HCT116 (cell line): ENCODE results near the gene EIF3M. TPM values are rescaled to one million over a fixed set of nuclear protein-coding genes. Genes with fewer than 3 reads are reported as not detected.

Experiments used
- ATAC-seq: fragments of 200-7000 bp; cut with Tn5 transposase; 2 replicates; pipeline ENCODE4 v1.9.1; 2020; ENCODE audit warnings: mild to moderate bottlenecking, moderate library complexity
- BruUV-seq: library from RNA; stranded (reverse); fragments of 400-500 nt; replicated peaks from 2 replicates; lab custom pipeline; 2021; lab: Mats Ljungman, UMichigan
- CTCF ChIA-PET: fragments of 300-600 bp; sonication (Branson Sonifier 250); formaldehyde crosslinking; loops from one replicate; lab custom pipeline; 2021; ENCODE audit warnings: antibody characterized with exemption; lab: Charles Lee
- POLR2A ChIA-PET: fragments of 300-600, 350-600 bp; sonication (Branson Sonifier 250); formaldehyde crosslinking; loops from one replicate; lab custom pipeline; 2021; ENCODE audit warnings: antibody characterized with exemption; lab: Charles Lee
- RAD21 ChIA-PET, 2 experiments: fragments of 300-600 bp; sonication (Branson Sonifier 250); formaldehyde crosslinking; loops; one replicate each; lab custom pipeline; 2023; ENCODE audit warnings: low total read pairs in 2 of 2; ENCODE audit not compliant: uncharacterized antibody in 2 of 2, unreplicated experiment in 2 of 2, low non-redundant PET in 1 of 2; lab: Charles Lee
- DNase-seq: peaks from one replicate; pipeline ENCODE4 v3.0.0-alpha.2; 2010; ENCODE audit warnings: low read depth, low spot score
- H2AFZ ChIP-seq: fragments of 200-600 bp; shearing (Covaris generic), sonication (generic); 2 replicates; pipeline ENCODE4 v1.6.1; 2017; ENCODE audit warnings: low read depth, mixed run types, mixed read lengths, antibody characterized with exemption, low read length; ENCODE audit not compliant: poor library complexity, severe bottlenecking
- H3K27ac ChIP-seq: 2 replicates; pipeline ENCODE4 v1.5.1; 2012; ENCODE audit warnings: low read depth, low read length
- H3K27me3 ChIP-seq: fragments of 200-600 bp; sonication (generic); 2 replicates; pipeline ENCODE4 v1.6.1; 2016; ENCODE audit warnings: mixed run types, low read length, mixed read lengths; ENCODE audit not compliant: insufficient read depth
- H3K36me3 ChIP-seq, 2 experiments: fragments of 200-500 bp in 1 of 2; fragments of 200-600 bp in 1 of 2; sonication (Bioruptor generic) in 1 of 2; sonication (generic) in 1 of 2; 2 replicates each; pipeline versions ENCODE4 v1.5.1 to v1.6.1; 2014 to 2016; ENCODE audit warnings: low read length in 2 of 2, inconsistent platforms in 1 of 2, mixed read lengths in 1 of 2, mixed run types in 1 of 2; ENCODE audit not compliant: insufficient read depth in 2 of 2, control insufficient read depth in 1 of 2
- H3K4me1 ChIP-seq, 2 experiments: fragments of 200-600 bp in 1 of 2; sonication (generic) in 1 of 2; 2 replicates each; pipeline versions ENCODE4 v1.5.1 to v1.6.1; 2012 to 2017; ENCODE audit warnings: low read length in 2 of 2, inconsistent platforms in 1 of 2, mild to moderate bottlenecking in 1 of 2, mixed read lengths in 1 of 2, mixed run types in 1 of 2, moderate library complexity in 1 of 2; ENCODE audit not compliant: insufficient read depth in 2 of 2, control insufficient read depth in 1 of 2
- H3K4me2 ChIP-seq: fragments of 200-600 bp; sonication (generic); 2 replicates; pipeline ENCODE4 v1.6.1; 2017; ENCODE audit warnings: mixed run types, low read length, mixed read lengths
- H3K4me3 ChIP-seq, 2 experiments: fragments of 200-600 bp in 1 of 2; sonication (generic) in 1 of 2; replicated peaks in 1 of 2; 2 replicates each; pipeline ENCODE4 v1.5.1; 2011 to 2016; ENCODE audit warnings: low read length in 2 of 2, control low read depth in 1 of 2, low read depth in 1 of 2, mild to moderate bottlenecking in 1 of 2, mixed read lengths in 1 of 2, mixed run types in 1 of 2
- H3K79me2 ChIP-seq: fragments of 200-600 bp; sonication (generic); 2 replicates; pipeline ENCODE4 v1.6.1; 2017; ENCODE audit warnings: mild to moderate bottlenecking, mixed run types, low read length, moderate library complexity, mixed read lengths; ENCODE audit not compliant: insufficient read depth
- H3K9ac ChIP-seq: fragments of 200-600 bp; sonication (generic); 2 replicates; pipeline ENCODE4 v1.6.1; 2016; ENCODE audit warnings: low read length, mixed read lengths
- H3K9me2 ChIP-seq: fragments of 200-600 bp; sonication (generic), shearing (Covaris generic); 2 replicates; pipeline ENCODE4 v1.6.1; 2017; ENCODE audit warnings: mixed run types, mild to moderate bottlenecking, moderate library complexity; ENCODE audit not compliant: insufficient read depth
- H3K9me3 ChIP-seq, 2 experiments: fragments of 200-500 bp in 1 of 2; fragments of 200-600 bp in 1 of 2; sonication (Bioruptor generic) in 1 of 2; sonication (generic) in 1 of 2; 2 replicates each; pipeline ENCODE4 v1.6.1; 2014 to 2017; ENCODE audit warnings: low read length in 2 of 2, mixed read lengths in 2 of 2, inconsistent platforms in 1 of 2, low read depth in 1 of 2, mild to moderate bottlenecking in 1 of 2, mixed run types in 1 of 2, moderate library complexity in 1 of 2; ENCODE audit not compliant: control insufficient read depth in 1 of 2, insufficient read depth in 1 of 2
- H4K20me1 ChIP-seq: fragments of 200-600 bp; sonication (generic), shearing (Covaris generic); 2 replicates; pipeline ENCODE4 v1.6.1; 2017; ENCODE audit warnings: mixed run types, mild to moderate bottlenecking, moderate library complexity; ENCODE audit not compliant: insufficient read depth
- CBX3 ChIP-seq: IDR thresholded peaks from 2 replicates; pipeline ENCODE4 v1.6.1; 2012; ENCODE audit warnings: low read depth
- EZH2phosphoT487 ChIP-seq: fragments of 200-600 bp; IDR thresholded peaks from 2 replicates; pipeline ENCODE4 v1.6.1; 2018; ENCODE audit warnings: antibody characterized with exemption, borderline replicate concordance
- POLR2AphosphoS5 ChIP-seq: IDR thresholded peaks from 2 replicates; pipeline ENCODE4 v1.6.1; 2011; ENCODE audit warnings: mild to moderate bottlenecking, low read depth, low read length, moderate library complexity
- SIN3A ChIP-seq: IDR thresholded peaks from 2 replicates; pipeline ENCODE4 v1.6.1; 2012; ENCODE audit warnings: low read depth
- TCF7L2 ChIP-seq: IDR thresholded peaks from 2 replicates; pipeline ENCODE4 v1.7.0; 2011; ENCODE audit warnings: borderline replicate concordance, inconsistent platforms; ENCODE audit not compliant: insufficient read depth, insufficient read length; ENCODE audit errors: extremely low read depth
- ZNF274 ChIP-seq: fragments of 200-500 bp; sonication (Bioruptor generic); IDR thresholded peaks from 2 replicates; pipeline ENCODE4 v1.6.1; 2014; ENCODE audit warnings: mild to moderate bottlenecking, low read depth, low read length, inconsistent platforms
- intact Hi-C: fragments of 100-400 bp; cut with micrococcal nuclease; formaldehyde crosslinking; loops from 2 replicates; pipeline ENCODE4 v1.10.0; 2022
- total RNA-seq: library from RNA; stranded (reverse); gene quantifications from one replicate; pipeline ENCODE4 v1.2.1, GENCODE V29; 2021; ENCODE audit not compliant: unreplicated experiment
- TF ChIP-seq, protein P1 (sequence below): IDR thresholded peaks from 2 replicates; pipeline ENCODE4 v1.6.1; 2011; ENCODE audit warnings: mild to moderate bottlenecking, low read length, moderate library complexity; ENCODE audit not compliant: insufficient replicate concordance; ENCODE audit errors: extremely low read depth
- TF ChIP-seq, protein P2 (sequence below): IDR thresholded peaks from 2 replicates; pipeline ENCODE4 v1.6.1; 2012; ENCODE audit warnings: low read depth

The EIF3M gene
- total RNA-seq, 1 experiment from 2014 or later = 346 TPM

DNA sequence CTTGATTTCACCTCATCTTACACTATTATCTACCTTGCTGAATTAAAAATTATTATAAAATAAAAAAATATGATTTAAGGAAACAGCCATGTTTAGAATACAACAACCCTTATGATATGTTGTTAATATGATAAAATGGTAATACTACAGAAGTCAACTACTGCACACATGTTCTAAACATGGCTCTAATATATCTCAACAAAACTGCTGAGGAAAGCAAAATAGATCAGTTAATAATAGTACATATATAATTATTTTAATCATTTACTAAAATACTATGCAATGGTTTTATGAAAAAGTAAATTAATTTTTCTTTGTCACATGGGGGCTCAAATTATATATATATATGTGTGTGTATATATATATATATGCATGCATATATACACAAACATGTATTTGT, 57.7 kb downstream of the EIF3M start:
- no peak overlapping the region for H2AFZ ChIP-seq
- no peaks in the 10 kb centered on the region for H3K79me2 ChIP-seq
- BruUV-seq = no TSS peak
- H3K36me3 ChIP-seq = no peaks in the 10 kb centered on the region
- POLR2A ChIA-PET = no interaction called here
- H3K27me3 ChIP-seq = no peaks in the 10 kb centered on the region
- H4K20me1 ChIP-seq = no peaks in the 10 kb centered on the region; the same call in 1 of the 2 replicates
- H3K9me2 ChIP-seq = no peaks in the 10 kb centered on the region
- intact Hi-C loops = no loop called here
- no peak overlapping the region for H3K27ac ChIP-seq
- CTCF ChIA-PET = no interaction called here
- H3K9ac ChIP-seq = no peak overlapping the region
- ATAC-seq = no peak
- H3K4me3 ChIP-seq = no peak overlapping the region
- no peak for TF ChIP-seq ZNF274
- TF ChIP-seq, all 23 proteins: peak for 0
- RAD21 ChIA-PET = no interaction called here
- no peak for DNase-seq
- H3K9me3 ChIP-seq = no peaks in the 10 kb centered on the region
- no peaks in the 10 kb centered on the region for H3K4me1 ChIP-seq
- no peak overlapping the region for H3K4me2 ChIP-seq

DNA sequence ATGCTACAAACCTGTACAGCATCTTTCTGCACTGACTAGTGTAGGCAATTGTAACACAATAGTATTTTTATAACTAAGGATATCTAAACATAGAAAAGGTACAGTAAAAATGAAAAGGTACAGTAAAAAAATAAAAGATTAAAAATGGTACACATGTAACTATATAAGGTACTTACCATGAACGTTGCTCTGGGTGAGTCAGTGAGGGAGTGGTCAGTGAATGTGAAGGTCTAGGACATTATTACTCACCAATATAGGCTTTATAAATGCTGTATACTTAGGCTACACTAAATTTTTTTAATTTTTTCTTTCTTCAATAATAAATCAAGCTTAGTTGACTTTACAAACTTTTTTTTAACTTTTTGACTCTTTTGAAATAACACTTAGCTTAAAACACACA, 59.9 kb downstream of the EIF3M start:
- intact Hi-C loops = no loop called here
- peak overlapping the region; percentile 36 for H2AFZ ChIP-seq
- ChIA-PET POLR2A (no interaction called here), RAD21 (no interaction called here), CTCF (no interaction called here)
- no peaks in the 10 kb centered on the region for H3K27me3 ChIP-seq
- ATAC-seq = no peak
- H3K4me2 ChIP-seq = 0 out of 2 replicates have a peak overlapping the region, but pooled peaks have one; percentile 2
- BruUV-seq = no TSS peak
- H3K27ac ChIP-seq = no peak overlapping the region
- no peaks in the 10 kb centered on the region; the same call in 1 of the 2 replicates for H4K20me1 ChIP-seq
- TF ChIP-seq SIN3A (no peak), POLR2AphosphoS5 (no peak), EZH2phosphoT487 (no peak), TCF7L2 (no peak), CBX3 (no peak)
- TF ChIP-seq, protein P1, sequence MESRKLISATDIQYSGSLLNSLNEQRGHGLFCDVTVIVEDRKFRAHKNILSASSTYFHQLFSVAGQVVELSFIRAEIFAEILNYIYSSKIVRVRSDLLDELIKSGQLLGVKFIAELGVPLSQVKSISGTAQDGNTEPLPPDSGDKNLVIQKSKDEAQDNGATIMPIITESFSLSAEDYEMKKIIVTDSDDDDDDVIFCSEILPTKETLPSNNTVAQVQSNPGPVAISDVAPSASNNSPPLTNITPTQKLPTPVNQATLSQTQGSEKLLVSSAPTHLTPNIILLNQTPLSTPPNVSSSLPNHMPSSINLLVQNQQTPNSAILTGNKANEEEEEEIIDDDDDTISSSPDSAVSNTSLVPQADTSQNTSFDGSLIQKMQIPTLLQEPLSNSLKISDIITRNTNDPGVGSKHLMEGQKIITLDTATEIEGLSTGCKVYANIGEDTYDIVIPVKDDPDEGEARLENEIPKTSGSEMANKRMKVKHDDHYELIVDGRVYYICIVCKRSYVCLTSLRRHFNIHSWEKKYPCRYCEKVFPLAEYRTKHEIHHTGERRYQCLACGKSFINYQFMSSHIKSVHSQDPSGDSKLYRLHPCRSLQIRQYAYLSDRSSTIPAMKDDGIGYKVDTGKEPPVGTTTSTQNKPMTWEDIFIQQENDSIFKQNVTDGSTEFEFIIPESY = no peak
- TF ChIP-seq, protein P2, sequence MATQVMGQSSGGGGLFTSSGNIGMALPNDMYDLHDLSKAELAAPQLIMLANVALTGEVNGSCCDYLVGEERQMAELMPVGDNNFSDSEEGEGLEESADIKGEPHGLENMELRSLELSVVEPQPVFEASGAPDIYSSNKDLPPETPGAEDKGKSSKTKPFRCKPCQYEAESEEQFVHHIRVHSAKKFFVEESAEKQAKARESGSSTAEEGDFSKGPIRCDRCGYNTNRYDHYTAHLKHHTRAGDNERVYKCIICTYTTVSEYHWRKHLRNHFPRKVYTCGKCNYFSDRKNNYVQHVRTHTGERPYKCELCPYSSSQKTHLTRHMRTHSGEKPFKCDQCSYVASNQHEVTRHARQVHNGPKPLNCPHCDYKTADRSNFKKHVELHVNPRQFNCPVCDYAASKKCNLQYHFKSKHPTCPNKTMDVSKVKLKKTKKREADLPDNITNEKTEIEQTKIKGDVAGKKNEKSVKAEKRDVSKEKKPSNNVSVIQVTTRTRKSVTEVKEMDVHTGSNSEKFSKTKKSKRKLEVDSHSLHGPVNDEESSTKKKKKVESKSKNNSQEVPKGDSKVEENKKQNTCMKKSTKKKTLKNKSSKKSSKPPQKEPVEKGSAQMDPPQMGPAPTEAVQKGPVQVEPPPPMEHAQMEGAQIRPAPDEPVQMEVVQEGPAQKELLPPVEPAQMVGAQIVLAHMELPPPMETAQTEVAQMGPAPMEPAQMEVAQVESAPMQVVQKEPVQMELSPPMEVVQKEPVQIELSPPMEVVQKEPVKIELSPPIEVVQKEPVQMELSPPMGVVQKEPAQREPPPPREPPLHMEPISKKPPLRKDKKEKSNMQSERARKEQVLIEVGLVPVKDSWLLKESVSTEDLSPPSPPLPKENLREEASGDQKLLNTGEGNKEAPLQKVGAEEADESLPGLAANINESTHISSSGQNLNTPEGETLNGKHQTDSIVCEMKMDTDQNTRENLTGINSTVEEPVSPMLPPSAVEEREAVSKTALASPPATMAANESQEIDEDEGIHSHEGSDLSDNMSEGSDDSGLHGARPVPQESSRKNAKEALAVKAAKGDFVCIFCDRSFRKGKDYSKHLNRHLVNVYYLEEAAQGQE = no peak
- no peaks in the 10 kb centered on the region for H3K79me2 ChIP-seq
- no peaks in the 10 kb centered on the region for H3K36me3 ChIP-seq
- no peaks in the 10 kb centered on the region for H3K9me2 ChIP-seq
- DNase-seq = no peak
- no peaks in the 10 kb centered on the region for H3K9me3 ChIP-seq
- H3K4me3 ChIP-seq = no peak overlapping the region
- H3K9ac ChIP-seq = no peak overlapping the region
- no peaks in the 10 kb centered on the region for H3K4me1 ChIP-seq
